Gastroesophageal sphincter (tissue), 4 donors: ENCODE data around the gene CCDC190. TPM values are rescaled to one million over a fixed set of nuclear protein-coding genes. Genes with fewer than 3 reads are reported as not detected.

Source experiments
- ATAC-seq: fragments of 150-250 bp; one replicate; pipeline ENCODE4 v1.9.1; 2016; ENCODE audit warnings: mild to moderate bottlenecking, moderate library complexity
- H3K27ac ChIP-seq, 4 donors: fragments of 200-600 bp; sonication (generic) in 3 of 4; 1 replicate in 3 of 4; 2 replicates in 1 of 4; pipeline ENCODE4 v1.5.1; 2016 to 2019
- H3K27me3 ChIP-seq: fragments of 200-600 bp; sonication (generic); one replicate; pipeline ENCODE4 v1.5.1; 2019
- H3K36me3 ChIP-seq, 2 donors: fragments of 200-600 bp; sonication (generic); one replicate each; pipeline ENCODE4 v1.5.1; 2019; ENCODE audit warnings: control low read depth in 1 of 2
- H3K4me1 ChIP-seq, 3 donors: fragments of 200-600 bp; sonication (generic); 1 replicate in 2 of 3; 2 replicates in 1 of 3; pipeline ENCODE4 v1.5.1; 2016 to 2019; ENCODE audit warnings: control low read depth in 2 of 3
- H3K4me3 ChIP-seq, 2 donors: fragments of 200-600 bp; sonication (generic); one replicate each; pipeline ENCODE4 v1.5.1; 2019; ENCODE audit warnings: mild to moderate bottlenecking in 1 of 2, moderate library complexity in 1 of 2
- H3K9me3 ChIP-seq, 3 donors: fragments of 200-600 bp; sonication (generic); one replicate each; pipeline ENCODE4 v1.5.1; 2017 to 2019; ENCODE audit warnings: control low read depth in 2 of 3
- EP300 ChIP-seq: sonication (generic); formaldehyde crosslinking; IDR thresholded peaks from one replicate; pipeline ENCODE4 v1.6.1; 2017; ENCODE audit warnings: antibody characterized with exemption, mild to moderate bottlenecking
- POLR2A ChIP-seq, 2 donors: fragments of 450-650 bp; IDR thresholded peaks; one replicate each; pipeline ENCODE4 v1.6.1; 2017; ENCODE audit warnings: antibody characterized with exemption in 2 of 2, mild to moderate bottlenecking in 2 of 2, moderate library complexity in 1 of 2
- POLR2AphosphoS5 ChIP-seq: sonication (generic); formaldehyde crosslinking; IDR thresholded peaks from one replicate; pipeline ENCODE4 v1.6.1; 2017; ENCODE audit warnings: antibody characterized with exemption
- WGBS, 2 donors: methylation state at CpG; one replicate each; pipeline ENCODE4 v1.1.5; 2018; ENCODE audit warnings: low coverage in 1 of 2; 5-methylcytosine and 5-hydroxymethylcytosine counted together
- total RNA-seq, 4 donors: library from RNA; depleted of rRNA; stranded (reverse); fragments of >200 nt; gene quantifications; one replicate each; pipeline ENCODE4 v1.1.0, GENCODE V29; 2016
- TF ChIP-seq, protein P1 (sequence below), 4 experiments: fragments of 200-600 bp in 2 of 4; fragments of 450-650 bp in 2 of 4; sonication (generic) in 1 of 4; IDR thresholded peaks; one replicate each; pipeline ENCODE4 v1.5.1; 2017 to 2019; ENCODE audit warnings: antibody characterized with exemption in 4 of 4, mild to moderate bottlenecking in 2 of 4, moderate library complexity in 2 of 4

Gene CCDC190
- total RNA-seq, 4 donors from 2014 or later, result not detected

DNA sequence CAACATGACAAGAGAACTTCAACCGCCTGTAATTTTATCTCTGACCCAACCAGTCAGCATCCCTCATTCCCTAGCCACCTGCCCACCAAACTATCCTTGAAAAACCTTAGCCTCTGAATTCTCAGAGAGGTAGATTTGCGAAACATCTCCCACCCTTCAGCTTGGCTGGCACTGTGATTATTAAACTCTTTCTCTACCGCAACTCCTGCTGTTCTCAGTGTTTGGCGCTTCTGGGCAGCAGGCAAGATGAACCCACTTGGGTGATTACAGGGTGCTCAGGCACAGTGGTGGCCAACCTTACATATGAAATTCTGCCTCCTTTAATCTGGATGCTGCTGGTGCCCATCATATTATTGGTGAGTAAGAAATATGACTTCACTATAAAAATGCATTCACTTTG lies 22.1 kb downstream of the CCDC190 start:
- no peak overlapping the region for H3K27ac ChIP-seq
- H3K4me3 ChIP-seq, result no peak overlapping the region
- TF ChIP-seq, protein P1, sequence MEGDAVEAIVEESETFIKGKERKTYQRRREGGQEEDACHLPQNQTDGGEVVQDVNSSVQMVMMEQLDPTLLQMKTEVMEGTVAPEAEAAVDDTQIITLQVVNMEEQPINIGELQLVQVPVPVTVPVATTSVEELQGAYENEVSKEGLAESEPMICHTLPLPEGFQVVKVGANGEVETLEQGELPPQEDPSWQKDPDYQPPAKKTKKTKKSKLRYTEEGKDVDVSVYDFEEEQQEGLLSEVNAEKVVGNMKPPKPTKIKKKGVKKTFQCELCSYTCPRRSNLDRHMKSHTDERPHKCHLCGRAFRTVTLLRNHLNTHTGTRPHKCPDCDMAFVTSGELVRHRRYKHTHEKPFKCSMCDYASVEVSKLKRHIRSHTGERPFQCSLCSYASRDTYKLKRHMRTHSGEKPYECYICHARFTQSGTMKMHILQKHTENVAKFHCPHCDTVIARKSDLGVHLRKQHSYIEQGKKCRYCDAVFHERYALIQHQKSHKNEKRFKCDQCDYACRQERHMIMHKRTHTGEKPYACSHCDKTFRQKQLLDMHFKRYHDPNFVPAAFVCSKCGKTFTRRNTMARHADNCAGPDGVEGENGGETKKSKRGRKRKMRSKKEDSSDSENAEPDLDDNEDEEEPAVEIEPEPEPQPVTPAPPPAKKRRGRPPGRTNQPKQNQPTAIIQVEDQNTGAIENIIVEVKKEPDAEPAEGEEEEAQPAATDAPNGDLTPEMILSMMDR (IDR thresholded peaks at IDR 0.05), result no peak
- TF ChIP-seq POLR2A (IDR thresholded peaks at IDR 0.05) (no peak), EP300 (no peak), POLR2AphosphoS5 (no peak)
- no peak for ATAC-seq
- H3K36me3 ChIP-seq, result no peaks in the 10 kb centered on the region
- WGBS, 2 donors, result 50 to 100% methylated on average over 2 of the region's 4 CpGs
- no peaks in the 10 kb centered on the region for H3K4me1 ChIP-seq
- no peaks in the 10 kb centered on the region for H3K27me3 ChIP-seq
- peaks cover 0 to 13% (median 0%) of the 10 kb centered on the region in 3 donors for H3K9me3 ChIP-seq

DNA sequence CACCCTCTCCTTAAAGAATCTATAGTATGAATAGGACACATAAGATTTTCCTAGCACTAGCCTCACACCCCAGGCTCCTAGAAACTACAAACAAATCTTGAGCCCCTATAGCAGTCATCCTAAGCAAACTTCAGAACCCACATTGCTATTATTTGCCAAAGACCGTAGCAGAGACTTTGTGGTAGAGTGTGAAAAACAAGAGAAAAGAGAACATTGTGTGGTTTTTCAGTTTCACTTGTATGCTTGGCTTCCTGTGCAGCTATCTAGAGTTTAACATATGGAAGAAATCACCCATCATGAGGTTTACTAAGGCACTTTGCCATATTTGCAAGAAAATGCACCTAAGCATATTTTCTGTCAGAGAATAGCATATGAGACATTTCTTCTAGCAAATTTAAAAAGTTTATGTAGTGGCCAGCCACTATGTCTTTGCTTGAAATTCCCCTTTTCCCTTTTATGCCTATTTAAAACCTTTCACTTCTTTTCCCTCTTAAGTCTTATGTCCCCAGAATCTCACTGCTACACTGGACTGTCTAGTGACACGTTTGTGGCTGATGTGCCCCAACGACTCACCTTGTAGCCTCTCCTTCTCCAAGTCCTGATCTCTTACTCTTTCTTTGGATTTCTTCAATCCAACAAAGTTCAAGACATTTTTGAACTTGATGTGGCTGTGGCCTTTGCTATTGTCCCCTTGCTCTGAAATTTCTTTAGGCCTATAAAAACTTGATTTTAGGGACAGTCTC lies 25.6 kb downstream of the CCDC190 start:
- H3K4me3 ChIP-seq, result no peak overlapping the region
- no peaks in the 10 kb centered on the region for H3K27me3 ChIP-seq
- TF ChIP-seq EP300, result no peak
- TF ChIP-seq POLR2A (IDR thresholded peaks at IDR 0.05), result no peak
- TF ChIP-seq POLR2AphosphoS5, result no peak
- TF ChIP-seq, protein P1 (IDR thresholded peaks at IDR 0.05), result no peak
- peaks cover 0 to 13% (median 0%) of the 10 kb centered on the region in 3 donors for H3K9me3 ChIP-seq
- no peak for ATAC-seq
- H3K36me3 ChIP-seq, result no peaks in the 10 kb centered on the region
- H3K4me1 ChIP-seq, result no peaks in the 10 kb centered on the region
- 52 to 70% methylated on average over 3 of the region's 3 CpGs for WGBS, 2 donors
- H3K27ac ChIP-seq, result no peak overlapping the region

DNA sequence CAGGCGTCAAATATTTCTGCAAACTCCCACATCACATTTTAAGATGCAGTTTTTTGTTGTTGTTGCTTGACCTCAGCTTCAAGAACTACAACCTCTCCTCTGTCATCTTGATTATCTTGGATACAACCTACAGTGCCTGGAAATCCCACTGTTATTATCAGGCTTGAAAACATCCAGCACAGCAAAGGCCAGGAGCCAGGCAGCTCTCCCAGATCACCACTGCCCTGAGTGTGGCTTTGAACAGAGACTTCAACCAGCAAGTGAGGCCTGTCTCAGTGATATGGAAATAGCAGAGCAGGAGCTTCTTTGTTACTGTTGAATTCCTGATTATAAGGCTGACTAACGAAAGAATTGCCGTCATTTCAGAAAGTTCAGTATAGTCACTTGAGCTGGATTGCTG lies 28.5 kb downstream of the CCDC190 start:
- Histone ChIP-seq H3K9me3 (no peaks in the 10 kb centered on the region), H3K4me3 (no peak overlapping the region), H3K27ac (no peak overlapping the region), H3K27me3 (no peaks in the 10 kb centered on the region), H3K4me1 (no peaks in the 10 kb centered on the region), H3K36me3 (no peaks in the 10 kb centered on the region)
- TF ChIP-seq EP300 (no peak), POLR2A (IDR thresholded peaks at IDR 0.05) (no peak), POLR2AphosphoS5 (no peak)
- TF ChIP-seq, protein P1 (IDR thresholded peaks at IDR 0.05), result no peak
- 83% methylated on average over 2 to 3 of the region's 3 CpGs for WGBS, 2 donors
- no peak for ATAC-seq

DNA sequence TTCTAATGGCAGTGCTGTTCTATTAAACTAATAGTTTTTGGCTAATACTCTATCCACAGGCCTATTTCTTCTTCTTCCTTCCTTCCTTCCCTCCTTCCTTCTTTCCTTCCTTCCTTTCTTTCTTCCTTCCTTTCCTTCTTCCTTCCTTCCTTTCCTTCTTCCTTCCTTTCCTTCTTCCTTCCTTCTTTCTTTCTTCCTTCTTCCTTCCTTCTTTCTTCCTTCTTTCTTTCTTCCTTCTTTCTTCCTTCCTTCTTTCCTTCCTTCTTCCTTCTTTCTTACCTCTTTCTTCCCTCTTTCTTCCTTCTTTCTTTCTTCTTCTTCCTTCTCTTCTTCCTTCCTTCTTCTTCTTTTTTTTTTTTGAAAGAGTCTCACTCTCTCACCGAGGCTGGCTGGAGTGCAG lies 31.7 kb downstream of the CCDC190 start:
- Histone ChIP-seq H3K4me1 (no peaks in the 10 kb centered on the region), H3K9me3 (no peaks in the 10 kb centered on the region), H3K36me3 (no peaks in the 10 kb centered on the region), H3K27ac (no peak overlapping the region), H3K4me3 (no peak overlapping the region), H3K27me3 (peaks cover 4% of the 10 kb centered on the region)
- 100% methylated on average over 1 of the region's 1 CpG; no CpG with 5 or more reads in 1 of the 2 donors for WGBS, 2 donors
- no peak for TF ChIP-seq POLR2AphosphoS5
- TF ChIP-seq EP300, result no peak
- TF ChIP-seq POLR2A (IDR thresholded peaks at IDR 0.05), result no peak
- TF ChIP-seq, protein P1 (IDR thresholded peaks at IDR 0.05), result no peak
- ATAC-seq, result no peak
